ENCODE data around the gene FAAP20. TPM values are rescaled to one million over a fixed set of nuclear protein-coding genes. Genes with fewer than 3 reads are reported as not detected.

FAAP20 gene
- total and polyA plus RNA-seq, 2 of the 8 experiments (the other 6 are each of a cell fraction or from before 2014, with no cell fraction given) = 58.4 to 99.8 TPM

GRCh38 chr1:2205191-2205952, 10.8 kb upstream of the FAAP20 start:
- no peaks in the 10 kb centered on the region; the same call in 1 of the 2 replicates for H3K79me1 ChIP-seq (ENCODE audit: low read depth, low read length)
- H3K23me2 ChIP-seq (ENCODE audit: low read depth, low read length) = peaks cover 6% of the 10 kb centered on the region
- ChIA-PET POLR2A (ENCODE audit: partially characterized antibody) (interaction anchor here (0.6 to 4.8 kb wide), 11 partner anchors 7 to 179 kb away, joined by 3 to 21 read pairs (median 3); partner anchors contain the start of gene FAAP20), CTCF (ENCODE audit: partially characterized antibody) (interaction anchor here (1.6 to 4.3 kb wide), 5 partner anchors 10 to 176 kb away, joined by 4 to 22 read pairs (median 6); partner anchors contain the start of gene FAAP20)
- H3K79me2 ChIP-seq (ENCODE audit: control insufficient read depth in 1 of 2, insufficient read depth in 2 of 2, low read length in 2 of 2) = no peaks in the 10 kb centered on the region
- no peaks in the 10 kb centered on the region for H4K20me1 ChIP-seq (replicated peaks in 1 of 2; ENCODE audit: control insufficient read depth in 1 of 2, insufficient read depth in 2 of 2, low read length in 2 of 2)
- H3K4me3 ChIP-seq (ENCODE audit: extremely low read depth in 1 of 4, insufficient read depth in 2 of 4, low read depth in 3 of 4, low read length in 4 of 4) = peak overlapping the region; percentile 30 to 68 (median 38)
- no peaks in the 10 kb centered on the region for H3K36me3 ChIP-seq (ENCODE audit: control insufficient read depth in 2 of 4, insufficient read depth in 4 of 4, low read length in 3 of 4)
- H3K4me2 ChIP-seq (ENCODE audit: insufficient read depth in 1 of 2, low read depth in 2 of 2, low read length in 2 of 2) = peak overlapping the region; percentile 72 to 89
- H4K91ac ChIP-seq (replicated peaks; ENCODE audit: insufficient read length, low read length) = peak overlapping the region; percentile 80
- H2AK5ac ChIP-seq (ENCODE audit: low read depth, low read length) = 0 out of 2 replicates have a peak overlapping the region, but pooled peaks have one; percentile 3
- peaks cover 0 to 11% (median 6%) of the 10 kb centered on the region in 4 experiments; a peak in 4 of 7 replicates for H3K27me3 ChIP-seq (replicated peaks in 1 of 4; ENCODE audit: control insufficient read depth in 3 of 4, extremely low read depth in 1 of 4, insufficient read depth in 3 of 4, low read length in 3 of 4)
- H2AFZ ChIP-seq (ENCODE audit: low read length) = no peak overlapping the region
- H2BK5ac ChIP-seq (ENCODE audit: low read depth, low read length) = peak overlapping the region; percentile 35; the same call in 1 of the 2 replicates
- H4K5ac ChIP-seq (ENCODE audit: insufficient read length, low read depth, low read length) = peak overlapping the region; percentile 5
- H3K27ac ChIP-seq (ENCODE audit: low read depth, low read length) = no peak overlapping the region
- no peak overlapping the region for H3K14ac ChIP-seq (ENCODE audit: insufficient read length)
- peak overlapping the region; percentile 73 for H4K8ac ChIP-seq (ENCODE audit: extremely low read depth, insufficient read depth, low read length)
- H2BK12ac ChIP-seq (ENCODE audit: low read depth, low read length) = peak overlapping the region; percentile 68; the same call in 1 of the 2 replicates
- FAIRE-seq (no peak), DNase-seq (ENCODE audit: low read depth in 1 of 2, low spot score in 2 of 2) (peak; percentile 80 to 98)
- no peak overlapping the region for H2BK120ac ChIP-seq (replicated peaks; ENCODE audit: low read depth, low read length)
- 10% methylated on average over 53 of the region's 84 CpGs; no CpG with 5 or more reads in 1 of the 2 experiments for WGBS, 2 experiments (ENCODE audit: extremely low coverage in 1 of 2, insufficient coverage in 1 of 2, insufficient read length in 1 of 2, insufficient replicate concordance in 2 of 2, low coverage in 1 of 2, low lambda C conversion rate in 2 of 2, missing lambda C conversion rate in 1 of 2)
- H3K9me3 ChIP-seq (ENCODE audit: insufficient read depth in 2 of 2, low read depth in 1 of 2, low read length in 1 of 2) = no peaks in the 10 kb centered on the region
- H3K9ac ChIP-seq (replicated peaks in 1 of 4; ENCODE audit: extremely low read depth in 1 of 4, low read depth in 3 of 4, low read length in 3 of 4) = peak overlapping the region in 2 of 4 experiments; percentile 7 to 35; a peak in 2 of 7 replicates
- peak overlapping the region; percentile 83 for H3K18ac ChIP-seq (ENCODE audit: extremely low read depth, low read length)
- no peak overlapping the region for H2BK20ac ChIP-seq (ENCODE audit: low read length)
- peaks cover 3 to 16% (median 9%) of the 10 kb centered on the region in 4 experiments for H3K4me1 ChIP-seq (replicated peaks in 1 of 4; ENCODE audit: control insufficient read depth in 3 of 4, insufficient read depth in 4 of 4, low read length in 3 of 4)
- H2BK15ac ChIP-seq (ENCODE audit: low read length) = no peak overlapping the region; the same call in 1 of the 2 replicates
- peak overlapping the region; percentile 77 for H3K56ac ChIP-seq (replicated peaks; ENCODE audit: insufficient read length, low read depth, low read length)
- peak overlapping the region; percentile 69 for H3K4ac ChIP-seq (replicated peaks; ENCODE audit: insufficient read length, low read depth, low read length)
- no peak overlapping the region for H3K23ac ChIP-seq (ENCODE audit: insufficient read length)
- no peak for TF ChIP-seq GTF2F1 (IDR thresholded peaks at IDR 0.05; ENCODE audit: borderline replicate concordance, low read depth, low read length)
- TF ChIP-seq PHF8 (conservative IDR thresholded peaks at IDR 0.05; ENCODE audit: low read depth, low read length) = peak; percentile 53
- TF ChIP-seq KDM5A (IDR thresholded peaks at IDR 0.05; ENCODE audit: low read length) = no peak
- TF ChIP-seq CBX5 (IDR thresholded peaks at IDR 0.05; ENCODE audit: low read depth, low read length) = no peak
- no peak for TF ChIP-seq RNF2 (IDR thresholded peaks at IDR 0.05; ENCODE audit: borderline replicate concordance, low read depth, low read length, missing control alignments, poor library complexity, severe bottlenecking)
- no peak for TF ChIP-seq ATF3 (IDR thresholded peaks at IDR 0.05; ENCODE audit: insufficient read depth, low read depth, low read length)
- no peak for TF ChIP-seq EP300 (IDR thresholded peaks at IDR 0.05; ENCODE audit: borderline replicate concordance in 1 of 2, low read depth in 2 of 2, low read length in 2 of 2)
- TF ChIP-seq BACH1 (IDR thresholded peaks at IDR 0.05; ENCODE audit: low read length) = no peak
- no peak for TF ChIP-seq SRF (IDR thresholded peaks at IDR 0.05; ENCODE audit: low read depth, low read length)
- no peak for TF ChIP-seq RFX5 (IDR thresholded peaks at IDR 0.05; ENCODE audit: borderline replicate concordance, low read depth, low read length)

Measured in H1 (cell line).